ENCODE measurements around the gene MCM5.

Gene MCM5

GRCh38 chr22:35440129-35440528 is 40.2 kb downstream of the MCM5 start:
- Histone ChIP-seq H3K4me3 (ENCODE audit: low read depth, low read length, poor library complexity, severe bottlenecking) (no peak overlapping the region), H3K79me2 (ENCODE audit: insufficient read depth, low read length) (no peaks in the 10 kb centered on the region), H3K9me2 (ENCODE audit: low read depth, low read length) (no peaks in the 10 kb centered on the region), H3K4me2 (ENCODE audit: low read length) (no peak overlapping the region), H3K36me3 (ENCODE audit: insufficient read depth, low read length) (peaks cover 9% of the 10 kb centered on the region), H3K9me3 (ENCODE audit: low read length) (no peaks in the 10 kb centered on the region), H2AFZ (ENCODE audit: low read length) (no peak overlapping the region), H3F3A (ENCODE audit: insufficient read depth, low read length) (peaks cover 4% of the 10 kb centered on the region; the same call in 1 of the 2 replicates), H4K20me1 (ENCODE audit: insufficient read depth, low read length) (no peaks in the 10 kb centered on the region), H3K4me1 (ENCODE audit: insufficient read depth, low read length, severe bottlenecking) (no peaks in the 10 kb centered on the region), H3K9ac (ENCODE audit: low read length) (no peak overlapping the region), H3K27ac (ENCODE audit: low read depth, low read length, poor library complexity, severe bottlenecking) (no peak overlapping the region), H3K27me3 (ENCODE audit: insufficient read depth, low read length) (no peaks in the 10 kb centered on the region)
- TF ChIP-seq CTCF (IDR thresholded peaks at IDR 0.05; ENCODE audit: low read length) (no peak), EZH2 (IDR thresholded peaks at IDR 0.05; ENCODE audit: borderline replicate concordance, low read length) (no peak)

GRCh38 chr22:35441489-35442100 is 41.7 kb downstream of the MCM5 start:
- H3K4me1 ChIP-seq (ENCODE audit: insufficient read depth, low read length, severe bottlenecking), result no peaks in the 10 kb centered on the region
- TF ChIP-seq CTCF (IDR thresholded peaks at IDR 0.05; ENCODE audit: low read length) (no peak), EZH2 (IDR thresholded peaks at IDR 0.05; ENCODE audit: borderline replicate concordance, low read length) (no peak)
- no peak overlapping the region for H3K4me3 ChIP-seq (ENCODE audit: low read depth, low read length, poor library complexity, severe bottlenecking)
- H3K9me3 ChIP-seq (ENCODE audit: low read length), result no peaks in the 10 kb centered on the region
- no peaks in the 10 kb centered on the region for H3K27me3 ChIP-seq (ENCODE audit: insufficient read depth, low read length)
- H3K9ac ChIP-seq (ENCODE audit: low read length), result no peak overlapping the region
- H3K27ac ChIP-seq (ENCODE audit: low read depth, low read length, poor library complexity, severe bottlenecking), result no peak overlapping the region
- H3K79me2 ChIP-seq (ENCODE audit: insufficient read depth, low read length), result no peaks in the 10 kb centered on the region
- no peak overlapping the region for H2AFZ ChIP-seq (ENCODE audit: low read length)
- H3K4me2 ChIP-seq (ENCODE audit: low read length), result no peak overlapping the region
- peaks cover 19% of the 10 kb centered on the region for H3K36me3 ChIP-seq (ENCODE audit: insufficient read depth, low read length)
- no peaks in the 10 kb centered on the region for H3K9me2 ChIP-seq (ENCODE audit: low read depth, low read length)
- no peaks in the 10 kb centered on the region for H4K20me1 ChIP-seq (ENCODE audit: insufficient read depth, low read length)
- no peaks in the 10 kb centered on the region; the same call in 1 of the 2 replicates for H3F3A ChIP-seq (ENCODE audit: insufficient read depth, low read length)

- no peak overlapping the region for H3K4me3 ChIP-seq (ENCODE audit: low read depth, low read length, poor library complexity, severe bottlenecking)
- TF ChIP-seq CTCF (IDR thresholded peaks at IDR 0.05; ENCODE audit: low read length) (no peak), EZH2 (IDR thresholded peaks at IDR 0.05; ENCODE audit: borderline replicate concordance, low read length) (no peak)
- H3K79me2 ChIP-seq (ENCODE audit: insufficient read depth, low read length), result no peaks in the 10 kb centered on the region
- no peak overlapping the region for H3K4me2 ChIP-seq (ENCODE audit: low read length)
- H3F3A ChIP-seq (ENCODE audit: insufficient read depth, low read length), result no peaks in the 10 kb centered on the region
- H2AFZ ChIP-seq (ENCODE audit: low read length), result no peak overlapping the region
- H4K20me1 ChIP-seq (ENCODE audit: insufficient read depth, low read length), result no peaks in the 10 kb centered on the region
- H3K9ac ChIP-seq (ENCODE audit: low read length), result no peak overlapping the region
- H3K27ac ChIP-seq (ENCODE audit: low read depth, low read length, poor library complexity, severe bottlenecking), result no peak overlapping the region
- H3K4me1 ChIP-seq (ENCODE audit: insufficient read depth, low read length, severe bottlenecking), result peaks cover under 1% of the 10 kb centered on the region
- H3K27me3 ChIP-seq (ENCODE audit: insufficient read depth, low read length), result no peaks in the 10 kb centered on the region
- no peaks in the 10 kb centered on the region for H3K9me2 ChIP-seq (ENCODE audit: low read depth, low read length)
- peaks cover 22% of the 10 kb centered on the region for H3K36me3 ChIP-seq (ENCODE audit: insufficient read depth, low read length)
- no peaks in the 10 kb centered on the region for H3K9me3 ChIP-seq (ENCODE audit: low read length)
These were observed 42.5 kb downstream of the MCM5 start for GRCh38 chr22:35442471-35442870.
